ENCODE measurements around the gene PRKCI.
"Not testable (repeated sequence)": the region's sequence is repeated elsewhere in the genome, so short reads cannot be mapped to it uniquely, and the experiment has no call there.

PRKCI gene

GRCh38 chr3:170296703-170297102 is 74.5 kb downstream of the PRKCI start:
- TF ChIP-seq ZNF274 (IDR thresholded peaks at IDR 0.05; ENCODE audit: low read depth, low read length): no peak

GRCh38 chr3:170301405-170301804 is 79.2 kb downstream of the PRKCI start:
- H3K4me3 ChIP-seq (ENCODE audit: low read length): no peak overlapping the region
- TF ChIP-seq ZNF274 (IDR thresholded peaks at IDR 0.05; ENCODE audit: low read depth, low read length): no peak

More at GRCh38 chr3:170296703-170297102, 74.5 kb downstream of the PRKCI start:
- H3K4me3 ChIP-seq (ENCODE audit: low read length): no peak overlapping the region

DNA sequence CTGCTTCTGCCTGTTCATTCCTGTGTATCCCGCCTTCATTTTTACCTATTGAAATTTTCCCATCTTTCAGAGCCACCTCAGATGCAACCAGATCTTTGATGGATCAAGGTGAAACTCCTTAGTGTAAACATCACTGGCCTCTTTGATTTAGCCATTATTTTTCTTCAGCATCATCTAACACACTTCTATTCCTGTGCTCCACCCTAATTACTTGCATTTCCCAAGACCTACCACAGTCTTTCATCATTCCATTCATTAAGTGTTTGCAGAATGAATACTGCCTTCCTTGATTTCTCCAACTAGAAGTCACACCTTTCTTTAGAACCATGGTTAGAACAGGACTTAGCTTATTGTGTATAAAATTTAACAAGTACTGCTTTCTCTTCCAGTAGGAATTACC is 79.8 kb downstream of the PRKCI start:
- TF ChIP-seq ZNF274 (IDR thresholded peaks at IDR 0.05; ENCODE audit: low read depth, low read length): no peak

GRCh38 chr3:170306015-170306414 is 83.8 kb downstream of the PRKCI start:
- no peak overlapping the region for H3K4me3 ChIP-seq (ENCODE audit: low read length)
- no peak for TF ChIP-seq ZNF274 (IDR thresholded peaks at IDR 0.05; ENCODE audit: low read depth, low read length)

More for the DNA sequence above, 79.8 kb downstream of the PRKCI start:
- no peak overlapping the region for H3K4me3 ChIP-seq (ENCODE audit: low read length)

DNA sequence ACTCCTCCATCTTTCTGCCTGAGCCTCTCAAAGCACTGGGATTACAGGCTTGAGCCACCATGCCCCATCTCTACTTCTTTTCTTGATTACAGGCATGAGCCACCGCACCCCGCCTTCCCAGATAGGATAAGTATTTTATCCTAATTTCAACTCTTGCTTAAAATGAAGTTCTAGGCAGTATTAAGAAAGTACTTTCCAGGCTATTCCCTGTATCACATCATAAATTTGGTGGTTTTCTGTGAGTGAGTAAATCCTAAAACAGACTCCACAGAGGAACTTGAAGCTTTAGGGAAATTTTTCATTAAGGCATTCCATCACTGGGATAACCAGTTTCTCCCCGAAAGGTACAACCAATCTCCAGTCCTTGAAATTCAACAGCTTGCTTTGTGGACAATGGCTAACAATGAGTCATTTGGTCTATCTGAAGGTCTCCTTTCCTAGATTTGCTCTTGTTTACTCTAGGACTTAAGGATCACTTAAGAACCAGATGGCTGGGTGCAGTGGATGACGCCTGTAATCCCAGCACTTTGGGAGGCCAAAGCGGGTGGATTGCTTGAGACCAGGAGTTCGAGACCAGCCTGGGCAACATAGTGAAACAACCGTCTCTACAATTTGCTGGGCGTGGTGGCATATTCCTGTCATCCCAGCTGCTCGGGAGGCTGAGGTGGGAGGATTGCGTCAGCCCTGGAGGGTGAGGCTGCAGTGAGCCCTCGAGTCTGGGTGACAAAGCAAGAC is 85.6 kb downstream of the PRKCI start:
- no peak for TF ChIP-seq ZNF274 (IDR thresholded peaks at IDR 0.05; ENCODE audit: low read depth, low read length)
- no peak overlapping the region for H3K4me3 ChIP-seq (ENCODE audit: low read length)

DNA sequence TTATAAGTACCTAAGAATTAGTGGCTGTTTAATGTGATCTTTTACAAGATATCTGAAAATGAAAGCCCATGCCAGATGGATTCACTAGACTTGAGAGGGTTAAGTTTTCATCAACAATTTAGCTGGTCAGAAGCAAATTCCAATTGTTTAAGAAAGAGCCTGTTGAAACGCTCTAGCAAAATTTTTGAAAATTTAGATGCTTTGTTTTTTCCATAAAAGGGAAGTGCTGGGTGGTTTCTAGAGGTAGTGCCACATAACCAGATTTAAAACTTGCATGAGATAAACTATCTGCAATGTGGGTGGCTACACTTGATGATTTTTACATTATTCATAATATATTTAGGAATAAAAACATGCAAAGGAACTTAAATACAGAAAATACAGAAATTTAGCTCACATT is 86.8 kb downstream of the PRKCI start:
- no peak for TF ChIP-seq ZNF274 (IDR thresholded peaks at IDR 0.05; ENCODE audit: low read depth, low read length)
- no peak overlapping the region for H3K4me3 ChIP-seq (ENCODE audit: low read length)

DNA sequence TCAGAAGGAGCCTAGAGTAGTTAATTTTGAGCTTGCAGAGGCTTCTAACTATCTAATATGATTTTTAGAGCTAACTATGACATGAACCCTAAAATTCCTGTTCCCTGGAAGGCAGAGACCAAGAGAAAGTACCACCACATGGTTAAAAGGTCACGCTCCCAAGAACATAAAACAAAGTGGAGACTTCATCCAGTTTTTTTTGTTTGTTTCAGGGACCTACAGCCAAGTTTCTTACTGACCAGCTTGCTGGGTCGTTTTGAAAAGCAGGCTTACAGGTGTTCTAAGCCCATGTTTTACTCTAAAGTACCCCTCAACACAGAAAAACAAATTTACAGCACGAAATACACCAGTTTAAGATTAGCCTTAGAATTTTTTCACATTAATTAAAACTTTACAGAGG is 95.7 kb downstream of the PRKCI start:
- no peak overlapping the region for H3K4me3 ChIP-seq (ENCODE audit: low read length)
- no peak for TF ChIP-seq ZNF274 (IDR thresholded peaks at IDR 0.05; ENCODE audit: low read depth, low read length)

GRCh38 chr3:170320461-170321121 is 98.4 kb downstream of the PRKCI start:
- no peak overlapping the region for H3K4me3 ChIP-seq (ENCODE audit: low read length)

GRCh38 chr3:170321321-170322034 is 99.3 kb downstream of the PRKCI start:
- no peak overlapping the region for H3K4me3 ChIP-seq (ENCODE audit: low read length)
- no peak for TF ChIP-seq ZNF274 (IDR thresholded peaks at IDR 0.05; ENCODE audit: low read depth, low read length)

More at GRCh38 chr3:170320461-170321121, 98.4 kb downstream of the PRKCI start:
- no peak for TF ChIP-seq ZNF274 (IDR thresholded peaks at IDR 0.05; ENCODE audit: low read depth, low read length)

- no peak overlapping the region for H3K4me3 ChIP-seq (ENCODE audit: low read length)
- no peak for TF ChIP-seq ZNF274 (IDR thresholded peaks at IDR 0.05; ENCODE audit: low read depth, low read length)
These were observed 100.5 kb downstream of the PRKCI start for GRCh38 chr3:170322566-170323269.

DNA sequence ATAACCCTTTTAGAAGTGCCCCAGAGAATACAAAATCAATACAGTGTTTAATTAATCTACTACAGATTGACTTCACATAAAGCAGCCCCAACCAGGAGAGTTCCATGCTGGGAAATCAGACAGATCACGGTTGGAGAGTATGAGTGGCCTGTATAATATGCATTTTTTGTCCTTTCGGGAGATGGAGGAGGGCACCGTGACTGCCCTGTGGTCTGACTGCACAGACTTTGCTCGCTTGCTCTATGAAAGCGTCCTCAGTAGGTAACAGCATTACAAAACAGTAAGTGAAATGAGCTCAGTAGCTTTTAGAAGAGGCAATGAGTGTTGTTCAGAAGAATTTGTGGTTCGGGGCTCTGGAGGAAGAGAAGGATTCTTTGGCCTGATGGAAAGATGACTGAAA is 101.1 kb downstream of the PRKCI start:
- H3K4me3 ChIP-seq (ENCODE audit: low read length): no peak overlapping the region
- TF ChIP-seq ZNF274 (IDR thresholded peaks at IDR 0.05; ENCODE audit: low read depth, low read length): no peak

DNA sequence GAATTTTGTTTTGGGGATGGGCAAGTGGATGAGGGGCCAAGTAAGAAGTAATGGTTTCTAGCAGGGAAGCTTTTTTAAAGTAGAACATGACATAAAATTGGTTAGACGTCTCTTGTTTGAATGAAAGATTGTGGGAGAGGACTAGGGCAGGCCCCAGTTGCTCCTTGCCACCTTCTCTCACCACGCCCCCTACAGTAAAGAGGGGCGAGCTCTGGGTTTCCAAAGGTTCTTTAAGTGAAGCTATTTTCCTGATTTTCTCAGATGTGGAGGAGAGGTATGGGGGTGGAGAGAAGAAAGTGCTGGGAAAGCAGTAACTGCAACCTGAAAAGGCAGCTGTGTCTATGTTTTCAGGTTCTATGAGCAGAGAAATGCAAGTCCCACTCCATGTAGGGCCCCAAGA is 102.7 kb downstream of the PRKCI start:
- no peak for TF ChIP-seq ZNF274 (IDR thresholded peaks at IDR 0.05; ENCODE audit: low read depth, low read length)
- no peak overlapping the region for H3K4me3 ChIP-seq (ENCODE audit: low read length)

- no peak overlapping the region for H3K4me3 ChIP-seq (ENCODE audit: low read length)
- TF ChIP-seq ZNF274 (IDR thresholded peaks at IDR 0.05; ENCODE audit: low read depth, low read length): no peak
These were observed 105.0 kb downstream of the PRKCI start for GRCh38 chr3:170327040-170327808.

DNA sequence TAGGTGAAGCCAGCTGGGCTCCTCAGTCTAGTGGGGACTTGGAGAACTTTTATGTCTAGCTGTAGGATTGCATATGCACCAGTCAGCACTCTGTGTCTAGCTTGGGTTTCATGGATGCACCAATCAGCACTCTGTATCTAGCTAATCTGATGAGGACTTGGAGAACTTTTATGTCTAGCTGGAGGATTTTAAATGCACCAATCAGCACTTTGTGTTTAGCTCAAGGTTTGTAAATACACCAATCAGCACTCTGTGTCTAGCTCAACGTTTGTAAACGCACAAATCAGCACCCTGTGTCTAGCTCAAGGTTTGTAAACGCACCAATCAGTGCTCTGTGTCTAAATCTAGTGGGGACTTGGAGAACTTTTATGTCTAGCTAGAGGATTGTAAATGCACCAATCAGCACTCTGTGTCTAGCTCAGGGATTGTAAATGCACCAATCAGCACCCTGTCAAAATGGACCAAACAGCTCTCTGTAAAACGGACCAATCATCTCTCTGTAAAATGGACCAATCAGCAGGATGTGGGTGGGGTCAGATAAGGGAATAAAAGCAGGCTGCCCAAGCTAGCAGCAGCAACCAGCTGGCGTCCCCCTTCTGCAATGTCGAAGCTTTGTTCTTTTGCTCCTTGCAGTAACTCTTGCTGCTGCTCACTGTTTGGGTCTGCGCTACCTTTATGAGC is 105.8 kb downstream of the PRKCI start:
- not testable (repeated sequence) for H3K4me3 ChIP-seq (ENCODE audit: low read length)
